Esophagus mucosa (tissue), 1 donor: ENCODE results near the gene AGBL5. TPM values are rescaled to one million over a fixed set of nuclear protein-coding genes. Genes with fewer than 3 reads are reported as not detected.

Source experiments
- ATAC-seq: fragments of 200-7000 bp; cut with Tn5 transposase; one replicate; pipeline ENCODE4 v1.9.1; 2020
- total RNA-seq: library from RNA; stranded (reverse); gene quantifications from one replicate; pipeline ENCODE4 v1.2.4, GENCODE V29; 2023
- donor health status: DM: yes; HTN: yes; CAD: no.

AGBL5 gene
- total RNA-seq, 1 donor from 2014 or later, result 14.1 TPM

- ATAC-seq, result no peak
These were observed 28.0 kb downstream of the AGBL5 start for GRCh38 chr2:27079233-27080139.

DNA sequence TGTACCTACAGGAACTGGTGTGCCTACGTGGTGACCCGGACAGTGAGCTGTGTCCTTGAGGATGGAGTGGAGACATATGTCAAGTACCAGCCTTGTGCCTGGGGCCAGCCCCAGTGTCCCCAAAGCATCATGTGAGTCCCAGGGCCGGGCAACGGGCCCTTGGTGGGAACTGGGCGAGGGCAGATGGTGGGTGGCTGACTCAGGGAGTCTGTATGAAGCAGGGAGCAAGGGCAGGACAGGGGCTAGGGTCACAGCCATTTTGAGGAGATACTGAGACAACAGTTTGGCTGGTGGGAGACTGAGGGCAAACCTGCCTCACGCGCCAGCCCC lies 28.6 kb downstream of the AGBL5 start:
- no peak for ATAC-seq

- no peak for ATAC-seq
These were observed 29.1 kb downstream of the AGBL5 start for GRCh38 chr2:27080603-27080936.

DNA sequence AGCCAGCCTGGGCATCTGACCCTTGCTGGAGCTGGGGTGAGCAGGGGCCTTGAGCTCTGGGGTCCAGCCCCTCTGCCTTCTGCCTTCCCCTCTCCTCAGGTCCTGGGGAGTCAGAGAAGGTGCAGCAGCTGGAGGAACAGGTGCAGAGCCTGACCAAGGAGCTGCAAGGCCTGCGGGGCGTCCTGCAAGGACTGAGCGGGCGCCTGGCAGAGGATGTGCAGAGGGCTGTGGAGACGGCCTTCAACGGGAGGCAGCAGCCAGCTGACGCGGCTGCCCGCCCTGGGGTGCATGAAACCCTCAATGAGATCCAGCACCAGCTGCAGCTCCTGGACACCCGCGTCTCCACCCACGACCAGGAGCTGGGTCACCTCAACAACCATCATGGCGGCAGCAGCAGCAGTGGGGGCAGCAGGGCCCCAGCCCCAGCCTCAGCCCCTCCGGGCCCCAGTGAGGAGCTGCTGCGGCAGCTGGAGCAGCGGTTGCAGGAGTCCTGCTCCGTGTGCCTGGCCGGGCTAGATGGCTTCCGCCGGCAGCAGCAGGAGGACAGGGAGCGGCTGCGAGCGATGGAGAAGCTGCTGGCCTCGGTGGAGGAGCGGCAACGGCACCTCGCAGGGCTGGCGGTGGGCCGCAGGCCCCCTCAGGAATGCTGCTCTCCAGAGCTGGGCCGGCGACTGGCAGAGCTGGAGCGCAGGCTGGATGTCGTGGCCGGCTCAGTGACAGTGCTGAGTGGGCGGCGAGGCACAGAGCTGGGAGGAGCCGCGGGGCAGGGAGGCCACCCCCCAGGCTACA lies 30.7 kb downstream of the AGBL5 start:
- no peak for ATAC-seq

DNA sequence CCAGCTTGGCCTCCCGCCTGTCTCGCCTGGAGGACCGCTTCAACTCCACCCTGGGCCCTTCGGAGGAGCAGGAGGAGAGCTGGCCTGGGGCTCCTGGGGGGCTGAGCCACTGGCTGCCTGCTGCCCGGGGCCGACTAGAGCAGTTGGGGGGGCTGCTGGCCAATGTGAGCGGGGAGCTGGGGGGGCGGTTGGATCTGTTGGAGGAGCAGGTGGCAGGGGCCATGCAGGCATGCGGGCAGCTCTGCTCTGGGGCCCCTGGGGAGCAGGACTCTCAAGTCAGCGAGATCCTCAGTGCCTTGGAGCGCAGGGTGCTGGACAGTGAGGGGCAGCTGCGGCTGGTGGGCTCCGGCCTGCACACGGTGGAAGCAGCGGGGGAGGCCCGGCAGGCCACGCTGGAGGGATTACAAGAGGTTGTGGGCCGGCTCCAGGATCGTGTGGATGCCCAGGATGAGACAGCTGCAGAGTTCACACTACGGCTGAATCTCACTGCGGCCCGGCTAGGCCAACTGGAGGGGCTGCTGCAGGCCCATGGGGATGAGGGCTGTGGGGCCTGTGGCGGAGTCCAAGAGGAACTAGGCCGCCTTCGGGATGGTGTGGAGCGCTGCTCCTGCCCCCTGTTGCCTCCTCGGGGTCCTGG lies 31.4 kb downstream of the AGBL5 start:
- no peak for ATAC-seq

- no peak for ATAC-seq
These were observed 32.2 kb downstream of the AGBL5 start for GRCh38 chr2:27083410-27084296.

- no peak for ATAC-seq
These were observed 33.0 kb downstream of the AGBL5 start for GRCh38 chr2:27084297-27085061.

DNA sequence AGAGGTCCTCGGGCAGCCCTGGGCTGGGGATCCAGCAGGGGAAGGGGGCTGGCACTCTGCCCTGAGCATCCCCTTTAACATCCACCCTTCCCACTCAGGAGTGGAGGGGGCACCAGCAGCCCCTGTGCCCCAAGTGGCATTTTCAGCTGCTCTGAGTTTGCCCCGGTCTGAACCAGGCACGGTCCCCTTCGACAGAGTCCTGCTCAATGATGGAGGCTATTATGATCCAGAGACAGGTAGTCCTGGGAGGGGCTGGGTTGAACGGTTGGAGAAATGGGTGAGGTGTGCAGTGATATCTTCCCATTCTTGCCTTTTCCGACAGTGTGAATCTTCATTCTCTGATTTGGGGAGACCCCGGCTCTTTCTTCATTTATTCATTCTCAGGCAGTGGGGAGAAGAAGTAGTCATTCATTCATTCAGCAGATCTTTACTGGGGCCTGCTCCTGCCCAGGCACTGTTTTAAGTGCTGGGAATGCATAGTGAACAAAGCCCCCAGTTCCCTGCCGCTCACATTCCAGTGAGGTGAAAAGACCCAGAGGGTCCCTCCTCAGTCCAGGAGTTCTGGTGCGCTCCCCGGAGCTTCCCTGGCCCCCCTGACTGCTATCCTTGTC lies 33.7 kb downstream of the AGBL5 start:
- no peak for ATAC-seq

DNA sequence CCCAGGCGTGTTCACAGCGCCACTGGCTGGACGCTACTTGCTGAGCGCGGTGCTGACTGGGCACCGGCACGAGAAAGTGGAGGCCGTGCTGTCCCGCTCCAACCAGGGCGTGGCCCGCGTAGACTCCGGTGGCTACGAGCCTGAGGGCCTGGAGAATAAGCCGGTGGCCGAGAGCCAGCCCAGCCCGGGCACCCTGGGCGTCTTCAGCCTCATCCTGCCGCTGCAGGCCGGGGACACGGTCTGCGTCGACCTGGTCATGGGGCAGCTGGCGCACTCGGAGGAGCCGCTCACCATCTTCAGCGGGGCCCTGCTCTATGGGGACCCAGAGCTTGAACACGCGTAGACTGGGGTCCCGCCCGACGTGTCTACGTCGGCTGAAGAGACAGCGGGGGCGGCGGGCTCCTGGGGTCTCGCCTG lies 34.2 kb downstream of the AGBL5 start:
- ATAC-seq, result peak; percentile 24

GRCh38 chr2:27086090-27086723 lies 34.7 kb downstream of the AGBL5 start:
- ATAC-seq, result peak; percentile 88

DNA sequence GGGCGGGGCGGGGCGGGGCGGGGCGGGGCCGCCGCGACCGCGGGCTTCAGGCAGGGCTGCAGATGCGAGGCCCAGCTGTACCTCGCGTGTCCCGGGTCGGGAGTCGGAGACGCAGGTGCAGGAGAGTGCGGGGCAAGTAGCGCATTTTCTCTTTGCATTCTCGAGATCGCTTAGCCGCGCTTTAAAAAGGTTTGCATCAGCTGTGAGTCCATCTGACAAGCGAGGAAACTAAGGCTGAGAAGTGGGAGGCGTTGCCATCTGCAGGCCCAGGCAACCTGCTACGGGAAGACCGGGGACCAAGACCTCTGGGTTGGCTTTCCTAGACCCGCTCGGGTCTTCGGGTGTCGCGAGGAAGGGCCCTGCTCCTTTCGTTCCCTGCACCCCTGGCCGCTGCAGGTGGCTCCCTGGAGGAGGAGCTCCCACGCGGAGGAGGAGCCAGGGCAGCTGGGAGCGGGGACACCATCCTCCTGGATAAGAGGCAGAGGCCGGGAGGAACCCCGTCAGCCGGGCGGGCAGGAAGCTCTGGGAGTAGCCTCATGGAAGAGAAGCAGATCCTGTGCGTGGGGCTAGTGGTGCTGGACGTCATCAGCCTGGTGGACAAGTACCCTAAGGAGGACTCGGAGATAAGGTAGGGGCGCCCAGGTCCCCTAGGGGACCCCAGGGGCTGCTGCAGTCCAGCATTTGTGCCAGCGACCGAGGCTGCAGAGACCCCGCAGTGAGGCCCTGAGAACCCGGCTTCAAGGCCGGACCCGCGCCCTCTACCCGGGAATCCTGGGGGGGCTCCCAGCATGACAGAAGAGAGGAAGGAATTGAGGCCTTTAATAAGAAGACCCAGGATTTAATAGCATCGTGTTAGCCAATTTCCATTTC lies 35.5 kb downstream of the AGBL5 start, which contains the start of gene KHK:
Gene KHK, plus strand, starts transcription at position 49 of the 870 bp plus-strand sequence. Its CDS starts 488 bp downstream, at position 537.
- peak; percentile 16 for ATAC-seq

DNA sequence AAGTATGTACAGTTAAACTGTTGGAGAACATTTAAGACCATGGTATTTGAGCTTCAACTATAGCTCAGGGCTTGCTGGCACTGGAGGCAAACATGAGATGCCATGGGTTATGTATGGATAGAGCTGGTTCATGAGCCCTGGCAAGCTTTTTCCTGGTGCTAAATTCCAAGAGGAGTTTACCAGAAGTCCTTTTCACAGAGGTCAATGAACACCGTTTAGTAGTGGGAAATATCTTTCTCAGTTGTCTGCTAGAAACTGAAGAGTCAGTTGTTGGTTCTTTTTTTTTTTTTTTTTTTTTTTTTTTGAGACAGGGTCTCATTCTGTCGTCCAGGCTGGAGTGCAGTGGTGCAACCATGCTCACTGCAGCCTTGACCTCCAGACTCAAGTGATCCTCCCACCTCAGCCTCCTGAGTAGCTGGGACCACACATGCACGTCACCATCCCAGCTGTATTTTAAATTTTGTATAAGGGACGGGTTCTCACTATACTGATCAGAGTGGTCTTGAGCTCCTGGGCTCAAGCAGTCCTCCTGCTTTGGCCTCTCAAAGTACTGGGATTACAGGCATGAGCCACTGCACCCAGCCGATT lies 36.4 kb downstream of the AGBL5 start:
- ATAC-seq, result no peak

- ATAC-seq, result no peak
These were observed 37.2 kb downstream of the AGBL5 start for GRCh38 chr2:27088634-27089033.

- no peak for ATAC-seq
These were observed 37.9 kb downstream of the AGBL5 start for GRCh38 chr2:27089111-27089954.

DNA sequence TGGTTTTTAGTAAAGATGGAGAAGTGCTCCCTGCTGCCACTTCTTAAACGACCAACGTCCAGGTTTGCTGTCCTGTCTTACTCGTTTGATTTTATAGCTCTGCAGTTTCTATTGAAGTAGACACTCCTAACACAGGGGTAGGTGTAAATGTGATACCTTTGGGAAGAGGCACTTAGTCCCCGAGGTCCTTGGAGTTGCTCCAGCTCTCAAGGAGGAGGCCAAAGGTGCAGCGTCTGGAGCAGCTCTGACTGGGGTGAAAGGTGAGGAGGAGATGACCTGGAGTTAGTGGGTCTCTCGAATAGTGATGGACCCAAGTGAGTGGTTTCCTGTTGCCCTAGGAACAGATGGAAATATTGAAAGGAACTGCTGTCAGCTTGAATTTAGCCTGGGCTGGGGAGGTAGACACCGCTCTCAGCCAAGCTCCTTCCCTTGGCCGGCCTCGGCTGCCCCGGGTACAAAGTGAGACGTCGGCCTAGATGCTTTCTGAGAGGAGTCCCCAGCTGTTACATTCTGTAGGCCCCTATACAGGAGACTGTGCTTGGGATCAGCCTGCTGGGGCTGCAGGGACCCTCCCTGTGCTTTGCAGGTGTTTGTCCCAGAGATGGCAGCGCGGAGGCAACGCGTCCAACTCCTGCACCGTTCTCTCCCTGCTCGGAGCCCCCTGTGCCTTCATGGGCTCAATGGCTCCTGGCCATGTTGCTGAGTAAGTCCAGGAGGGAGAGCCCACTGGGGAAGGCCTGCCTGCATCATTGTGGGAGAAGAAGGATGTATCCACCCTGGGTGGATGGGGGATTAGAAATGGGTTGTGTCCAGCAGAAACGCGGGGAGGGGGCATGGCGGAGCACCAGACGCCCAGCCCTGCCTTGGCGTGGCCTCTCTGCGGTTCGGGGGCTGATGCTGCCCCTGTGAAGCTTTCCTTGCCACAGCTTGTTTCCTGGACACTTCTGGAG lies 40.6 kb downstream of the AGBL5 start:
- ATAC-seq, result no peak

DNA sequence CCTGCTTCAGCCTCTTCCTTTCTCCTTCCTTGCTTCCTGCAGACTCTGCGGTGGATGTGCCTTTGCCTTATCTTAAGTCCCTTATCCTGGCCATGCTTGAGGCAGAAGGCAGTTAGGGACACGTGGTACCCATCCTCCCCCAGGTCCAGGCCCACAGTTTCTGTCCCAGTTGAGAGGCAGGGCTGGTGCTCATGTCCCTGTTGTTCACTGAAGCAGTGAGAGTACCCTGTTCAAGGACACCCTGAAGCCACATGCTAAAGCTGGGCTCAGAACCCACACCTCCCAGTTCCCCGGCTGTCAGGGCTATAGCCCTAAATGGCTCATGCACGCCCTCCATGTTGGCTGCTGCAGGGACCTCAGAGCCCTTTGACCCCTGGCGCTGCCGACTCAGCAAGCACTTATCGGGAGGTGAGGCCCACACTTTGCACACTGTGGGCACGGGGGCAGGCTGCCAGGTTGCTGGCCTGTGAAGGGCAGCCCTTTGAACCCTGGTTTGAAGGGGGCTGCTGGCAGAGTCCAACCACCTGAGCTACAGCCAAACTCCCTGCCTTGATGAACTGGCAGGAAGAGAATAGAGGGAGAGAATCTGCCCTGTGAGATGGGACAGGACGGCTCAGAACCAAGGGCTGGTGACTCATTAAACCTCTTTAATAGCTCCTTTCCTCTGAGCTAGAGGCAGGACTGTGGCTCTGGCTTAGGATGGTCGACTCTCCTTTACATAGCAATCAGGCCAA lies 41.4 kb downstream of the AGBL5 start:
- ATAC-seq, result no peak
